GM18507 (cell line): Measurements from ENCODE around the gene PRKCSH.
"Not testable (repeated sequence)": the region's sequence is repeated elsewhere in the genome, so short reads cannot be mapped to it uniquely, and the experiment has no call there.

Experiments used
- DNase-seq: peaks from one replicate; pipeline ENCODE4 v3.0.0; 2011; ENCODE audit warnings: low read depth; ENCODE audit not compliant: insufficient read length; ENCODE audit errors: extremely low spot score
- FAIRE-seq: peaks from 2 replicates; lab custom pipeline; 2011; peaks lifted over from hg19 to GRCh38; lab: Jason Lieb, UNC

Gene PRKCSH

DNA sequence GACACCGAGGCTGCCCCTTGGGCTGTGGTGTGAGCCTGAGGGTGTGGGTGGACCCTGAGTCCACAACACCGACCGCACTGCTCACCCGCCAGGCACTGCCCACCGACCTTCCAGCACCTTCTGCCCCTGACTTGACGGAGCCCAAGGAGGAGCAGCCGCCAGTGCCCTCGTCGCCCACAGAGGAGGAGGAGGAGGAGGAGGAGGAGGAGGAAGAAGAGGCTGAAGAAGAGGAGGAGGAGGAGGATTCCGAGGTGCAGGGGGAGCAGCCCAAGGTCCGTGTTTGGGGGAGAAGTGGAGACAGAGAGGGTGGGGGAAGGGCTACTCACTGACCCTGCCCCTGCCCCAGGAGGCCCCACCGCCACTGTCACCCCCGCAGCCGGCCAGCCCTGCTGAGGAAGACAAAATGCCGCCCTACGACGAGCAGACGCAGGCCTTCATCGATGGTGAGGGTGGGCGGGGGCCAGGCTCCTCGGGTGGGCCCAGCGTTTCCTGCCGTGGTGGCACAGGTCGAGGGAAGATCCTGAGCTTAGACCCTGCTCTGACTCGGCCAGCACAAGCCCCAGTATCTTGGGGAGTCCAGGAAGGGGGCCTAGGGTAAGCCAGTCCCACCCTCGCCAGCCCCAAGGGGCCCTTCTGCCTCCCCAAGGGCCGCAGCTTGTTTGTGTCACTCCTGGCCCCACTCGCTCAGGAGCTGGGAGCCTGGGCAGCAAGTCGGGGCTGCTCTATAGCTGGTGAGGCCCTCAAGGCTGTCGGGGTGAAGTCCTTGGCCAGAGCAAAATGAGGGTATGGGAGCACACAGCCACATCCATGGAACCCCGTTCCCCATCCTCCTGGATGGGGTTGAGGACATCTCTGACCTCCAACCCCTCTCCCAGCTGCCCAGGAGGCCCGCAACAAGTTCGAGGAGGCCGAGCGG, 12.2 kb downstream of the PRKCSH start:
- FAIRE-seq = no peak

DNA sequence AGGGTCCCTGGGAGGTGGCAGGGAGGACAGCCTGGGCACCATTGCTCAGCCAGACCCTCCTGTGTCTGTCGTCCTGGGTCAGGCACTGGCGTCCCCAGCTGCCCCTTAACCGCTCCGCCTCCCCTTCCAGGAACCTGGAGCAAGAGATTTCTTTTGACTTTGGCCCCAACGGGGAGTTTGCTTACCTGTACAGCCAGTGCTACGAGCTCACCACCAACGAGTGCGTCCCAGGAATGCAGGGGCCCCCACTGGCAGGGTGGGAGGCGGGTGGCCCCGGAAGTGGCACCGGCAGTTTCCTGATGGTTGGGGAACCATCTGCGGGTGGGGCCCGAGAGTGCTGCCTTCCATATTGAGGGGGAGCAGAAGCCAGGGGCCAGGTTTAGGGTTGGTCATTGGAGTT, 13.0 kb downstream of the PRKCSH start:
- DNase-seq (no peak), FAIRE-seq (no peak)

More for the DNA sequence above, 12.2 kb downstream of the PRKCSH start:
- no peak for DNase-seq

DNA sequence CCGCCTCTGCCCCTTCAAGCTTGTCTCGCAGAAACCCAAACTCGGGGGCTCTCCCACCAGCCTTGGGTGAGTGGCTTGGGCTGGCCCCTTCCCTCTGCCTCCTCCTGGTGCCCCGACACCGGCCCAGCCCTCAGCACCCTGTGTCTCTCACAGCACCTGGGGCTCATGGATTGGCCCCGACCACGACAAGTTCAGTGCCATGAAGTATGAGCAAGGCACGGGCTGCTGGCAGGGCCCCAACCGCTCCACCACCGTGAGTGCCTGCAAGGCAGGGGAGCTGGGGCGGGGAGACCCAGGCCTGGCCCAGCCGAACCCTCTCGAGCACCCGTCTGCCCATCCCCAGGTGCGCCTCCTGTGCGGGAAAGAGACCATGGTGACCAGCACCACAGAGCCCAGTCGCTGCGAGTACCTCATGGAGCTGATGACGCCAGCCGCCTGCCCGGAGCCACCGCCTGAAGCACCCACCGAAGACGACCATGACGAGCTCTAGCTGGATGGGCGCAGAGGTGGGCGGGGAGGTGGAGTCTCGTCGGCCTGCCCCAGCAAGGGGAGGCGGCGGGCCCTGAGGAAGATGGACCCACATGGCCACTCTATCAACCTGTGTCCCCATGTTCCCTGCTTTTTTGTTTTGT, 13.6 kb downstream of the PRKCSH start:
- FAIRE-seq (no peak), DNase-seq (no peak)

DNA sequence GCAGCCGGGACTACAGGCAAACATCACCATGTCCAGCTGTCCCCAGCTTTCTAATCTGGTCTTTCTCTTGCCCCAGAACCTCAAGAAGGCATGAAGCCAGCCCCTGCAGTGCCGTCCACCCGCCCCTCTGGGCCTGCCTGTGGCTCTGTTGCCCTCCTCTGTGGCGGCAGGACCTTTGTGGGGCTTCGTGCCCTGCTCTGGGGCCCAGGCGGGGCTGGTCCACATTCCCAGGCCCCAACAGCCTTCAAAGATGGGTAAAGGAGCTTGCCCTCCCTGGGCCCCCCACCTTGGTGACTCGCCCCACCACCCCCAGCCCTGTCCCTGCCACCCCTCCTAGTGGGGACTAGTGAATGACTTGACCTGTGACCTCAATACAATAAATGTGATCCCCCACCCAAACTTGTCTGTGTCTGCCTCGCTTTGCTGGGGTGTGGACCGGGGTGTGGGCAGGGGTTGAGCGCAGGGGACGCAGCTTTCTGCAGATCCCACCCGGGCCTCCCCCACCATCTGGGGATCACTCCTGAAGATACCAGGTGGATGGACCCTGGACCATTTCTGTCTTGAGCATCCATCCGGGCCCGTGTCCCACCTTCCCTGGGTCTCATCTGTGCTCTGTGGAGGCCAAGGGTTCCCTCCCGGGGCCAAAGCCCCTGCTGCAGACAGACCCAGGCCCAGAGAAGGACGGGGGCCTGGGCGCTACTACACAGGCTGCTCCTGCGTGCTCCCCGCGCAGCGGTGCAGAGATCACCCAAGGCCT, 15.3 kb downstream of the PRKCSH start:
- DNase-seq = no peak

DNA sequence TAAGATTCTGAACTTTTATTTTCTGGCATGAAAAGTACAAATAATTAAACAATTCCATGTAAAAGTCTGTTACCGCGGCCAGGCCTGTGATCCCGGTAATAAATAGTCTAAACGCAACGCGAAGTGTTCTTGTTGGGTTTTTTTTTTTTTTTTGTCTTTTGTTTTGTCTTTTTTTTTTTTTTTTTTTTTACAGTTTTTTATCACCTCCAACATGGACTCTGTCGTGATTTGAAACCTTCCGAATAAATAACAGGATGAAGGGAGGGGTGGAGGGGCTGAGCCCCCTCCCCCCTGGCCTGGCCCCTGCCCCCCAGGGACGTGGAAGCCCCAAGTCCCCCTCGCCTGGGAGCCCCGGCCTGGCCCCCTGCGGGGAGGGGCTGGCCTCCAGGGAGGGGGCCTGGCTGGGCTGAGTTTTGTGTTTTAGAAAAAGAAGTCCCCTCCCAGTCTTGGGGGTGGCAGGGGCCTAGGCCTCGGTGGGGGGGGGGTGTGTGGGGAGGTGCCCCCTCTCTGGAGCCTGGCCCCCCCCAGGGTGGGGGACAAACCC, 16.0 kb downstream of the PRKCSH start:
- DNase-seq = no peak
- no peak for FAIRE-seq

More for the DNA sequence above, 15.3 kb downstream of the PRKCSH start:
- no peak for FAIRE-seq

DNA sequence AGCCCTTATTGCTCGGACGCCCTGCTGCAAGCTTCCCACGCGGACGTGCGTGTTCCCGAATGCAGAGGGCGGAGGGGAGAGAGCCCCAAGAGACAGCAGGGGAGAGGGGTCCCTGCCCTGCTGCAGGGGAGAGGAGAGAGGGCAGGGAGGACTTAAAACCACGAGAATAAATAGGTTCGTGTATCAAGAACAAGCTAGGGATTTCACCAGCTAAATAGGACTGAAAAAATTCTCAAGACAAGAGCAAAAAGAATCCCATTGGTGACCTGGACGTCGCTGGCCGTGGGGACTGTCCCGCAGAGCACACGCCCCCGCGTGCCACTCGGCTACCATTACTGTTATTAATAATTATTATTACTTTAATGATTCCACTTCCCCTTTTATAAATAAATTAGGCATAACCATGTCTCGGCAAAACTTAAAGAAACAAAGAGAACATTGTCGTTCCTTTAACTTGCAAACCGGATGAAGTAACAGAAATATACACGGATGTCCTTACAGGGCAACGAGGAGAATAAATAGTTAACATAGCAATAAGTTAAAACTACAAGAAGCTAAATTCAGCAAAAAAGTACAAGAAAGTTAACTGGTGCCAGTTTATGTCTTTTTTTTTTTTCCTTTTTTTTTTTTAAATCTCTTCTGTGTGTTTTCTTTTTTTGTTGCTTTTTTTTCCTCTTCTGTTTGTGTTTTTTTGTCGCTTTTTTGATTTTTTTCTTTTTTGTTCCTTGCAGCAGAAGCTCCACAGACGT, 16.6 kb downstream of the PRKCSH start:
- peak; percentile 24 for FAIRE-seq
- DNase-seq = no peak

DNA sequence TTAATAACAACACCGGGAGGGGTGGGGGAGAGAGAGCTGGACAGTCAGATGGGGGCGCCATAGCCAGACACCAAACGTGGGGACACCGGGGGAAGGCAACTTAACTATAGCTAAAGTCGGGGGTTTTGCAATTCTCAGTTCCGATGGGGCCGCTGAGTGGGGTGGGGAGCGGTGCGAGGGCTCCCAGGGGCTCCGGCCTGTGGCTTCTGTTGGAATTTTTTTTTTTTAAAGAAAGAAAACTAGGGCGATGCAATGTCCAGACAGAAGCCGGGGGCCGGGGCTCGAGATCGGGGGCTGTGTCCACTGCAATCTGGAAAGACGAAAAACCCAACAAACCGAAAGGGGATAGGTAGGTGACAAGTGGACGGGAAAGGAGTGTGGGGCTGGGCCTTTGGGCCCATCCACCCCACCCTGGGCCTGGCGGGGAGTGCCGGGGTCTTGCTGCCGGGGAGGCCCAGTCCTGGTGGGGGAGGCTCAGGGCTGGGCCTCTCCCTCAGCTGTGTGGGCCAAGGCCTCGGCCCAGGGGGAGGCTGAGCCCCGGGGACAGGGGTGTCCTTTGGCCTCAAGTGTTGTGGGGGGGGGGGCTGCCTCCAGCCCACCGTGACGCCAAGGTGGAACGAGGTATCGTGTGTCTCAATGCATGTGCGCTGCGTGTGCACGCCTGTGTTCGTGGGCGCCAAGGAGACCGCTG, 17.3 kb downstream of the PRKCSH start:
- DNase-seq (no peak), FAIRE-seq (no peak)

DNA sequence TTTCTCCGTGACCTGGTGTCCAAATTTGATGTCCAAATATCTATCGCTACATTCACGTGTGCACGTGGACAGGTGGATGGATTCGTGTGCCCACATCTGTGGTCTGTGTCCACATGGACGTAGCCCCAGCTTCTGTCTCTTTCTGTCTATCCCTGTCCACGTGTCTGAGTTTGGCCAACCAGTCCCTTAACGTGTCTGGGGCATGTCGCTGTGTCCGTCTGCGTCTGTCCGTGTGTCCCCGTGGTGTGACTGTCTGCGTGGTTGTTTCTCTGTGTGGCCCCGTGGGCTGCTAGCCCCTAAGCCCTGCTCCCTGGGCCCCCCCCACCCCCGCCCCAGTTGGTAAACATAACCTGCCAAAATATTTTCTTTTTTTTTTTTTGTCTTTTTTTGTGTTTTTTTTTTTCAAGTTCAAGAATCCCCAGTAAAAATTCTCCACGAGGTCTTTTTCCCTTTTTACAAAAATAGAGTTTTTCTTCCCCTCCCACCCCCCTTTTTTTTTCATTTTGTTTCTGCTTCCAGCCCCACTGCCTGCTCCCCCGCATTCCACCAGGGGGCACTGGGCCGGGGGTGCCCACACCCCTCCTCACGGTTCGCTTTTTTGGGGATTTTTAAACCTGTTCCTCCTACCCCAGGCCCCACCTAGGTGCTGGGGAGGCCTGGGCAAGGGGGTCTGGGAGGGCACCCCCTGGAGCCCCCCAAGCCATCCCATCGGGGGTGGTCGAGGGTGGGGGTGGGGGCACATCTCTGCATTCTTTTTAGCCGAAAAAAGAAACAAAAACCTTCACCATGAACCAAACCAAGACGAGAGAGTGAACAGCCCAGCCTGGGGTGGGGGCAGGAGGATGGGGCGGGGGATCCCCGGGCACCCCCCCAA, 18.3 kb downstream of the PRKCSH start:
- DNase-seq = no peak
- no peak for FAIRE-seq

DNA sequence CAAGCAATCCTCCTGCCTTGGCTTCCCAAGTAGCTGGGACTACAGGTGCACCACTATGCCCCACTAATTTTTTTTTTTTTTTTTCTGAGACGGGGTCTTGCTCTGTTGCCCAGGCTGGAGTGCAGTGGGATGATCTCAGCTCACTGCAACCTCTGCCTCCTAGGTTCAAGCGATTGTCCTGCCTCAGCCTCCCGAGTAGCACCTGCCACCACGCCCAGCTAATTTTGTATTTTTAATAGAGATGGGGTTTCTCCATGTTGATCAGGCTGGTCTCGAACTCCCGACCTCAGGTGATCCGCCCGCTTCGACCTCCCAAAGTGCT, 19.8 kb downstream of the PRKCSH start:
- not testable (repeated sequence) for FAIRE-seq

DNA sequence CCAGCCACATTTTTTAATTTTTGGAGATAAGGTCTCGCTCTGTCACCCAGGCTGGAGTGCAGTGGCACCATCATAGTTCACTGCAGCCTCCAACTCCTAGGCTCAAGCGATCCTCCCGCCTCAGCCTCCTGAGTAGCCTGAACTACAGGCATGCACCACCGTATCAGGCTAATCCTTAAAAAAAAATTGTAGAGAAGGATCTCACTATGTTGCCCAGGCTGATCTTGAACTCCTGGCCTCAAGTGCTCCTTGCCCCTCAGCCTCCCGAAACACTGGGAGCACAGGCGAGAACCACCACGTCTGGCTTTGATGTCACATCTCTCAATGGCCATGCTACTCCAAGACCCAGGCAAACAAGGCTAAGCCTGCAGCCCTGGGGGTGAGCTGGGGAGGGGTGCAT, 21.2 kb downstream of the PRKCSH start:
- FAIRE-seq (no peak), DNase-seq (no peak)

More for the DNA sequence above, 19.8 kb downstream of the PRKCSH start:
- not testable (repeated sequence) for DNase-seq

DNA sequence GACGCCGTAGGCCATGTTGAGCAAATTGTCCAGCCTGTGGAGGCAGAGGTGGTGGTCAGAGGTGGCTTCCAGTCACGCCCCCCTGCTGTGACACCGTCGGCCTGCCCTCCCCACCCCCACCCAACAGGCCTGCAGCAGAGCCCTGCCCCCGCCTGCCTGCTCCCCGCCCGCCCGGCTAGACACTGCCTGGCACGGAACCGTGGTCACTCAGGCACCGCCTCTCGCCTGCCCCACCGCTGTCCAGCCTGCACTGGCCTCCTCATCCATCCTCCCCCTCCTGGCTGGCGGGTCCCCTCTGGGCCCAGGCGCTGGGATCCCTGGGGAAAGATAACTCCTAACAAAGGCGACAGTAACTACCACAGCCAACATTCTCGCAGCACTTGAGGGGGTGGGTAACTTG, 21.7 kb downstream of the PRKCSH start:
- FAIRE-seq (no peak), DNase-seq (no peak)

DNA sequence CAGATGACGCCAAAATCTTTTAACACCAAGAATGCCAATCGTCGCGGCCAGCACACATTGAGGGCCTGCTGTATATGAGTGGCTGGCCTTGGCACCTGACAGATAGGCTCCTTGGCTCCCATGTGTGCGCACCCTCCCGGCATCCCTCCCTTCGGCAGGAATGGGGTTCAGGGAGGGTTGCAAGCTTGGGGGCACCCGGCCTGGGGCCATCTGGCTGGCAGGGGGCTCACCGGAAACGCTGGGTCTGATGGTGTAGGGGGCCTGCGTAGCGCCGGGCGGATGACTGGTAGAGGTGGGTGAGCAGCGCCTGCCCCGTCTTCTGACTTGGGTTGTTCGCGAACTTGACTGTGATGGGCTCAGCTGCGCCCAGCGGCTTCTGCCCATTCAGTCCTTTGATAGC, 22.4 kb downstream of the PRKCSH start:
- FAIRE-seq (no peak), DNase-seq (no peak)

DNA sequence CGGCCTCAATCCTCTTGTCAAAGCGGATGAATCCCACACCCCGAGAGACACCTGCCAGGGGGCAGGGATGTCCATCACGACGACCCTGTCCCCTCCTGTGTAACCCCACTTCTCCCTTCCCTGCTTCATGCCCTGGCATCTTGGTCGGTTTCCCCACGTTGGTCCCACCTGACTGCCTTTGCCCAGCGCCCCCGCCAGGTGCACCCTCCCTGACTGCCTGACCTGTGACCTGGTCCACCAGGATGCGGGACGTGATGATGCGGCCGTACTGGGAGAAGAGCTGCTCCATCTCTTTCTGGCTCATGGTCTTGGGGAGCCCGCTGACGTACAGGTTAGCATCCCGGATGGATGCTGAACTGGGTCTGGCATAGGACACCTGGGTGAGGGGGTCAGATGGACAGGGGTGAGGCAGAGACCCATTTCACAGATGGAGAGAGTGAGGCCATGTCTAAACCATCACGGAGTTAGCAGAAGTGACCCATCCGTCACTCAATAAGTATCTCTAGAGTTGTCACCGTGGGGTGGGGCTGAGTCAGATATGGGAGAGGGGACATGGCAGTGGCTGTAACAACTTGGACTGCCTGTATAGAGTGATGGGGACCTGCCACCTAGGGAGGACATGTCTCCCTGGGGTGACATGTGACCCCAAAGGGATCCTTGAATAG, 22.9 kb downstream of the PRKCSH start:
- no peak for FAIRE-seq

DNA sequence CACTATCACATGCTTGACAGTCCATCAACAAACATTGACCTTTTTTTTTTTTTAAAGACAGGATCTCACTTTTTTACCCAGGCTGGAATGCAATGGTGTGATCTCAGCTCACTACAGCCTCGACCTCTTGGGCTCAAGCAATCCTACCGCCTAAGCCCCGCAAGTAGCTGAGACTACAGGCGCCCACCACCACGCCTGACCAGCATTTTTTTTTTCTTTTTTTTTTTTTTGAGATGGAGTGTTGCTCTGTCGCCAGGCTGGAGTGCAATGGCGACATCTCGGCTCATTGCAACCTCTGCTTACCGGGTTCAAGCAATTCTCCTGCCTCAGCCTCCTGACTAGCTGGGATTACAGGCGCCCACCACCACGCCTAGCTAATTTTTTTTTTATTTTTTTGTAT, 23.5 kb downstream of the PRKCSH start:
- not testable (repeated sequence) for FAIRE-seq, DNase-seq

More for the DNA sequence above, 22.9 kb downstream of the PRKCSH start:
- DNase-seq = no peak

DNA sequence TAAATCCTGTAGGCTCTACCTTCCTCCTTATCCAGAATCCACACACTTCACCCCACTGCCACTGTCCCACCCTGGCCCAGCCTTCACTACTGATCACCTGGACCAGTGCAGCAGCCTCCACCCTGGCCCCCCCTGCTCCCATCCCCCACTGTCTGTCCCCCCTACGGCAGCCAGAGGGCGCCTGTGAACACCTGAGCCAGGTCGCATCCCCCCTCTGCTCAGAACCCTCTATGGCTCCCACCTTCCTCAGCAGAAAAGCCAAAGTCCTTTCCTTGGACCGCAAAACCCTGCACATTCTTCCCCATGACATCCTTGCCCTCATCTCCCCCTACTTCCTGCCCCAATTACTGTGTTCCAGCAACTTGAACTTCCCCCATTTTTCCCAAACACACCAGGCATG, 24.8 kb downstream of the PRKCSH start:
- no peak for DNase-seq
- no peak for FAIRE-seq

DNA sequence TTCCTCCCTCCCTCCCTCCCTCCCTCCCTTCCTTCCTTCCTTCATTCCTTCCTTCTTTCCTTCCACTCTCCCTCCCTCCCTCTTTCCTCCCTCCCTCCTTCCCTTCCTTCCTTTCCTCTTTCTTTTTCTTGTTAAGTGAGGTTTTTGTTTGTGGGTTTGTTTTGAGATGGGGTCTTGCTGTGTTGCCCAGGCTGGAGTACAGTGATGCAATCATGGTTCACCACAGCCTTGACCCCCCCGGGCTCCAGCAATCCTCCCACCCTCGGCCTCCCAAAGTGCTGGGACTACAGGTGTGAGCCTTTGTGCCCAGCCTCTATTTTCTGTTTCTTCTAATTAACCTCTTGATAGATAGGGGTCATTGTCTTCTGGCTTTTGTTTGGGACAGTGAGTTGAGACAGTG, 26.0 kb downstream of the PRKCSH start:
- DNase-seq = no peak
- FAIRE-seq = no peak

DNA sequence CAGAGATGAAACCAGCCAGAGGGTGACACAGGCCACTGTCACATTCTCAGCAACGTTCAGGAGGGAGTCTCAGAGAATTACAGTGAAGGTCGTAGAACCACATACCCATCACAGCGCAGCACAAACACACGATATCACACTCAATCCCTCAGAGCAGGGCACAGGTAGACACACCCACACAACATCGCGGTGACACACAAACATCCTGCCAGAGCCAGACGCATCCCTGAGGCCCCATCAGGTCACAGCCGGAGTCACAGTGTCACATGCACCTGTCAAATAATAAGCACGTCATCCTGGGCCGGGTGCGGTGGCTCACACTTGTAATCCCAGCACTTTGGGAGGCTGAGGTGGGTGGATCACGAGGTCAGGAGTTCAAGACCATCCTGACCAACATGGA, 28.0 kb downstream of the PRKCSH start:
- DNase-seq (no peak), FAIRE-seq (no peak)
